HG02981 (cell line): ENCODE data around the gene HSD17B8.

Experiments
- ATAC-seq: cut with Tn5 transposase; IDR thresholded peaks from one replicate; pipeline ENCODE4 v1.9.1; 2021; ENCODE audit warnings: mild to moderate bottlenecking, moderate library complexity; ENCODE audit not compliant: unreplicated experiment

HSD17B8 gene

GRCh38 chr6:33171016-33171879 lies 33.2 kb upstream of the HSD17B8 start:
- ATAC-seq: no peak

- no peak for ATAC-seq
Measured at GRCh38 chr6:33171880-33172687, 32.4 kb upstream of the HSD17B8 start.

- ATAC-seq: no peak
Measured at GRCh38 chr6:33172688-33173534, 31.5 kb upstream of the HSD17B8 start.

- ATAC-seq: no peak
Measured at GRCh38 chr6:33173535-33174180, 30.8 kb upstream of the HSD17B8 start.

- ATAC-seq: no peak
Measured at GRCh38 chr6:33174784-33175183, 29.7 kb upstream of the HSD17B8 start.

GRCh38 chr6:33175436-33176069 lies 28.9 kb upstream of the HSD17B8 start:
- ATAC-seq: no peak

GRCh38 chr6:33176906-33177305 lies 27.5 kb upstream of the HSD17B8 start:
- no peak for ATAC-seq

GRCh38 chr6:33177552-33178446 lies 26.7 kb upstream of the HSD17B8 start:
- no peak for ATAC-seq

- no peak for ATAC-seq
Measured at GRCh38 chr6:33178755-33179475, 25.5 kb upstream of the HSD17B8 start.

GRCh38 chr6:33181141-33181540 lies 23.3 kb upstream of the HSD17B8 start:
- no peak for ATAC-seq

- no peak for ATAC-seq
Measured at GRCh38 chr6:33183071-33183683, 21.3 kb upstream of the HSD17B8 start.

- no peak for ATAC-seq
Measured at GRCh38 chr6:33185190-33185589, 19.3 kb upstream of the HSD17B8 start.

- ATAC-seq: no peak
Measured at GRCh38 chr6:33185654-33186187, 18.7 kb upstream of the HSD17B8 start.

- no peak for ATAC-seq
Measured at GRCh38 chr6:33187809-33188208, 16.6 kb upstream of the HSD17B8 start.

GRCh38 chr6:33189164-33189563 lies 15.3 kb upstream of the HSD17B8 start:
- ATAC-seq: no peak

- no peak for ATAC-seq
Measured at GRCh38 chr6:33189625-33190448, 14.6 kb upstream of the HSD17B8 start.
